Activated CD4-positive, alpha-beta T cell treated with anti-CD3 and anti-CD28 coated beads for 4 hours (primary cell): ENCODE measurements around the gene CLRN1.

Source experiments
- DNase-seq, 2 donors: peaks; one replicate each; pipeline ENCODE4 v3.0.0-alpha.2; 2020

The CLRN1 gene

DNA sequence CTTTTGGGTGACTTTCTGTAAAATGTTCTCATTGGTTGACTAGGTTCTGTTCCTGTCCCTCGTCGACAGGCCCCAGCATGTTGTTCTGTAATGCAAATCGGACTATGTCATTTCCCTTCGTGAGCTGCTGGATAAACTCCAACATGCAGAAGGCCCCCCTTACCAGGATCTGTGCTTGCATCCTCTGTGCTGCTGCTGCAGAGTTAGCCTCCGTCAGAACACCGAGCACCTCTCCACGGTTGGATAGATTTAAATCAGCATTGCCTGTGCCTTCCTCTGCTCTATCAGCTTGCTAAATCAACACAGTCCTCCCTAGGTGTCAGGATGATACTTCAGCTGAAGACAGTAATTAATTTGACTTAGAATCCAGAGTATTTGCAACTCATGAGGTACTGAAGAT is 54.6 kb downstream of the CLRN1 start:
- DNase-seq = no peak

DNA sequence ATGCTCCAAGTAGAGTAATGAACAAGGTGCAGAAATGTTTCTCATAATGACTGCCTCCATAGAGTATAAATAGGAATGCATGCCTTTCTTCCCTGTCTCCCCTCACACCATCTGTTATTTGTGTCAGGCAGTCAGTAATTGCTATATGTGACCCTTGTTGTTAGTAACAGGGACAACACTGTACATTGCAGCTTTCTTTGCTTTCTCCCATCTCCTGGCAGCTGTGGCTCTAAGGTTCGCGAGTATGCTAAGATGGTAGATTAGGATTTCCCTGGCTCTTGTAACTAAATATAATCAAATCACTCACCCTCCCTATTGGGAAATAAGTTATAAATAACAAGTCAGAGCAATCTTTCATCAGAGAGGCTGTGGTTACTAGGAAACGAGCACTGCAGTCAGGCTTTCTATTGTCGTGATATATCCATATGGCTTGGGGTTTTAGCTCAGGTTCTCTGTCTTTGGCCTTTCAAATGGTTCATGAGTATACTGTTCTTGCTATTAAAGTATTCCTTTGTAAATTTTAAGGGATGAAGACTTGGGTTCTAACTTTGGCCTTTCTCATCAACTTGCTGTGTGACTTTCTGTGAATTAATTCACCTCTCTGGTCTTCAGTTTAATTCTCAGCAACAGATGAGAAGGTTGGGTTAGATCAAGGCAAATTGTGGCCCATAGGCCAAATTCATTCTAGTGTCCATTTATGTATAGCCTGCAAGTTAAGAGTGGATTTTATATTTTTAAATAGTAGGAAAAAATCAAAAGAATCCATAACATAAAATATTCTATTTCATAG is 59.2 kb downstream of the CLRN1 start:
- no peak for DNase-seq

DNA sequence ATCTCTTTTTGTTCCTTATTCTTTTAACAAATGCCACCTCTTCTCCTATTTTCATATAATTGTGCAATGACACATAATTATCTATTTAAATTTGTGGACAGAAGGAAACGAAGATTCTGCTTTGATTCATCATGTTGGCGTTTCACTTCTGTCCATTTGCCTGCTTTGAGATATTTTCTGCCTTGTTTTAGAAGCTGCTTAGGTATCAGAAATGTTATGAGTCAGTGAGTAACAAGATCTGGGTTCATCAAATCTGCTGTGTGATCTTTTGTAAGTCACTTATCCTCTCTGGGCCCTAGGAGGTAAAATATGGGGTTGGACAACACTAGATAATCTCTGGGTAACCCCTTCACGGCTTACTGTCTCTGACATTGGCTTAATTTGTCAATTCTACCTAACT is 60.0 kb downstream of the CLRN1 start:
- no peak for DNase-seq

DNA sequence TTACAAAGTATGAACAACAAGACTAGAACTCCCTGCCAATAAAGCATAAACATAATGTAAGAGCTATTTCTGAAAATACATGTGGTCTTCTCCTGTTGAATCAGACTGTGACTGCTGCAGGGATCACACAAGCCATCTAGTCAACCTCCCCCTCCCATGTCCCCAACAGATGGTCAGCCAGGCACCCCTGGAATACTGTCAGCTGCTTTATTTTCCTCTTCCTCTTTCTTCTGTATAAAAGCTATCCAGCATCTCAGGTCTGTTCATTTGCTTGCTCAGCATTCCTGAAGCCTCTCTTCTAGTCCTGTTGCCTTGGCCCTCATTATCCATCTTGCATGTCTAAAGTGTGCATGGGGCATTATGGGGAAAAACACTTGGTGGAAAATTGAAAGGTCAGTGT is 60.8 kb downstream of the CLRN1 start:
- no peak for DNase-seq

DNA sequence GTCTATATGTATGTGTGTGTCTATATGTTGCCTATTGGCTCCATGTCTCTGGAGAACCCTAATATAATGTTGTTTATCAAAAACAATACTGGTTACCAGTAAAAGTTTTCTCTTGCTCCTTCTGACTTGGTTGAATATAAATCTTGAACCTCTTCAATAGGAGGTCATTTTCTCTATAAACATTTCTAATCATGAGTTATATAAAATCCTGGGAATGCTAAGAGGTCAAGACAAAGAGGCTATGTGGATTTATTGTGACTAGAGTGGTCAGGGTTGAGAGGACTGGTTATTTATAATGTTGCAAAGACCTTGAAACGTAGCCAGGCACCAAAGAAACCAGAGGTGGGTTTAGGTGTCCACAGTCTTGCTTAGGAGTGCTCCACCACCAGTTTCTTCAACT is 66.1 kb downstream of the CLRN1 start:
- no peak for DNase-seq

DNA sequence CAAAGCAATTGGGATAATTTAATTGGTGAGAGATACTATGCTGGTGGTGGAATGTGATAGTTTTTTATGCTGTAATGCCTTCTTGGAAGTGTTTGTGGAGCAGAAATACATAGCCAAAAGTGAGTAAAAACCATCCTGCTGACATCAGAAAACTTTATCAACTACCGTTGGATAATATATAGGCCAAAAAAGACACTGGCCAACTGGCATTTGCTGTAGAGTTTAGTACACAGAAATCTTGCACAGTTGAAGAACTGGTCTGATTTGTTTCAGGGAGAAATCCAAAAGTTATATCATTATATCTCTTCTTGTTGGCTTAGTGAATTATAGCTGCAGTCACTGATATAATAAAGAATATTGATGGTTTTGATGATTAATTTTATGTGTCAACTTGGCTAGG is 66.8 kb downstream of the CLRN1 start:
- DNase-seq = no peak

DNA sequence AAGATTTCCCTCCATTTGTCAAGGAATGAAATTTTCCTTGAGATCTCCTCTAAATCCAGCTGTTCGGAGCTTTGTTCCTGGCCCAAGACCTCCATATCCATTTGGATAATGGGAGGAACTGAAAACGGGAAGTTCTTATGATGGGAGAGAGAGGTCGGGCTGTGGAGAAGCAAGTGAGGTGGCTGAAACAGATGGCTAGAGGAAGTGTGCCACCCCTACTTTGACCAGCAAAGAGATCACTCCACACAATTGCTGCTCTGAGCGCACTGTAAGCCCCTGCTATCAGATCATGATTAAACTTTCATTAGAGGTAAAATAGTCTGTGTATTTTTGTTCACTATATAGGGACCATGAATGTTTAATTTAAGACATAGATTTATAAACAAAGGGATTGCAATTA is 67.2 kb downstream of the CLRN1 start, which contains the start of gene MINDY4B:
Gene MINDY4B, minus strand, starts transcription at position 101 of the 400 bp plus-strand sequence. Its CDS starts 0 bp downstream, at position 101.
- no peak for DNase-seq

DNA sequence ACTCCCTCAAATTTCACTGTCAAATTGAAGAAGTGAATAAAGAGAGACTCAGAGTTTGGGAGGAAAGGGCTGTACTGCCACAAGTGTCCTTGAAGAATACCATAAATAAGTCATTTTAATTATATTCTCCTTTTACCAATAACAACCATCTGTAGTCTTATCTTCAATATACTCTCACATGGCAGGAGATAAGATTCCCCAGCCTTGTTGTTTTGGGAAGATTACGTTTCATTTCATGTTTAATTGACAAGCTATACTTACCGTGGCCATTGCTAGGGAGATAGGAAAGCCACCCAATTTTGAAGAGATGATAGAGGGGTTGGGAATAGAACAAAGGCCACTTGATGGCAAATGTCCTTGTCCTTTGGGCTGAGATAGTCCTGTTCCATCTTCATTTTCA is 69.5 kb downstream of the CLRN1 start:
- no peak for DNase-seq

DNA sequence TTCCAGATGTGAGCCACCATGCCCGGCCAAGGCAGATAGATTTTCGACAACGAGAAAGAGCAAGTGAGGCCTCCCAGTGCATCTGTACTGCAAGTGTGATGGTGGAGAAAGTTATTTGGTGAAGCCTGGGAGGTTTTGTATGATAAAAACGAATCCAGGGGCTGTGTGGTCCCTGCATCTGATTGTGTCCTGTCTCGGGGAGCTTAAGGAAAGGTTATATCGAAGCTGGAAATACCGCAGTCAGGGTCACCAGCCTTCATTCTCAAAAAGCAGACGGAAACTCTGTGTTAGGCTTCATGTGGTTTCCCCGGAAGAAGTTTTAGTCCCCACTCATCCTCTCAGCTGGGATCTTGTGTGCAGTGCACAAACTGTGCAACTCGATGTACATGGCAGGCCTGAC is 70.7 kb downstream of the CLRN1 start:
- no peak for DNase-seq

DNA sequence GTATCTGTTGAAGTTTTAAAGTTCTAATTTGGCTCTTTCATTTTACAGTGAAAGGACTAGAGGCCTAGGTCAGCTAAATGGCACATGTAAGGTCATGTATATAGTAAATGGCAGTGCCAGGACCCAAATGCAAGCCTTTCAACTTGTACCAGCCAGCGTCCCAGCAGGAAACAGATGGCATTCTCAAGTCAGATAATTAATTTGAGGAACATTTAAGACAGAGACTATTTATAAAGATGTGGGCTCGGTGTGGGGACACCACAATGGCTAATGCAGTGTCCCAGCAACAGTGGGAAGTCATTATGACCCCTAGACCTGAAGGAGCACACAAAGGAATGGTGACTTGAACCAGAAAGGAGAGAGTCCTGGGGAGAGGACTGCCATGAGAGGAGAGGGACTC is 73.4 kb downstream of the CLRN1 start:
- DNase-seq = no peak

DNA sequence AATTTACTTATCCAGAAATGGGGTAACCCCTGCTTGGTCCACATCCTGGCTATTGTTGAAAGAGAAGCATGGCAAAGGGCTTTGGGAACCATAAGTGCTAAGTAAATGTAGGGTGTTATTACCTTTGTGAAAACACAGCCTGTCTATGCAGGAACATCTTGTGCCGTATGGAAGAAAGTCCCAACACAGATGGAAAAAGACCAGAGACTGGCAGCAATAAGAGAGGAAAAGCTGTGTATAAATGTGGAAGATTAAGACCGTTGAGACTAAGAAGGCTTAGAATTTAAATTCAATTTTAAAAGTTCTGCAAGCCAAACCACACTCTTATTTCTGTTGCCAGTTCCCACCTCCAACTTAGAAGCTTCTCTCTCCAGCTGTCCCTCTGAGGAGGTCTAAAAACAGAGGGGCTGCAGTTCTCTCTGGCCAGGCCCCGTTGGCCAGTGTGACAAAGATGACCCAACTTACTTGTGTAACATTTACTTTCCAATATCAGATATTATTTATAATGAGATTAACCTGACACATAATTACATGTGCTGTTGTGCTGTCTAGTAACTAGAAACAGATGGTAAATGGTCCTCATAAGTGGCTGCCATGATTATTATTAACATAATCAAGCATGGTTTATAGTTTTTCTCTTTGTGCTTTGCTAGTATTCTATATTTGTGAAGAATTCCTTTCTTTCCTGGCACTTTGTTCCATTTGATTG is 74.3 kb downstream of the CLRN1 start:
- DNase-seq = no peak

DNA sequence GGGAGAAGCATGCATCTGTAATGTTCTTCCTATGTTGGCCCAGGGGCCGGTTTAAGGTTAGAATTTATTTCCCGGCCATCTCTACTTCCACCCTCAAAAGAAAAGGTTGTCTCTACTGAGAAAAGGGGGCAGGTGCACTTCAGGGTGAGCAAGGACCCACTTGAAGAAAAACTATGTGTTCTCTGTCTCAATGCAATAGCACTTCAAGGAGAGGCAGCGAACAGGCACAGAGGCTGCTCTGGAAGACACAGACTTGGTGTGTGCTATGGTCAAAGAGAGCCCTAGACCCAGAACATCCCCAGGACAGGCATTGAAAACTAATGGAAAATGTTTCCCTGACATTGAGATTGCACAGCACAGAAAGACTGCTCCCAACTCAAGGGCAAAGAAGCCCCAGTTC is 74.9 kb downstream of the CLRN1 start:
- no peak for DNase-seq

DNA sequence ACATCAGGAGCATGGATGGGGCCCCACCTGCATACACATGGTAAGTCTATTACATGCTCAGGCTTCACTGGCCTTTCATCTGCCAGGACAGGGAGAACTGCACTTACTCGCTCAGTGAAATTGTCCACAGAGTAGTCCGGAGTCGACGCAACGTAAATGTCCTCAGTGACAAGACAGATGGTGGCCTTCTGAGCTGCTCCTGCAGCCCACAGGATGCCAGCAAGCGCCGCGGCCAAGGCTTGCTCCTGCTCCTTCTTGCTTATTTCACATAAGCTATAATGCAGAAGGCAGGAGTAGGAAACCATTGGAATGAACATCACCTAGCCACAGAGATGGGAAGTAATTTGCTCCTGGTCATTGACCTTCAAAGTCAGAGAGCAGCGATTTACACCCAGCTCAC is 81.7 kb downstream of the CLRN1 start:
- DNase-seq = no peak

DNA sequence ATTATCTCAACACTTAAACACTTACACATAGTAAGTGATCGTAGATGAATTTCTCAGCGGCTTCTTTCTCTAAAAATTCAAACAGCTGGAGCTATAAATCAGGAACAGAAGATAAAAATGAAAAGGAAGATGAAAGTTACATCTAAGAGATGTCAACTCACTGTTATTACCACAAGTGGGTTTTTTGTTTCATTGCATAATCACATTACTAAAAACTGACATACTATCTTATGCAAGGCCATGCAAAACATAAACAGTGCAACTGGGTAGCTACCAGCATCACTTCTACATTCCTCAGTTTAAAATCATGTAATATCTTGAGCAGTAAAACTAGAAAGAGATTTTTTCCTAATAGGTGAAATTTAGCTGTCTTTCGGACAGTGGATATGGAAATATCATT is 82.2 kb downstream of the CLRN1 start:
- DNase-seq = no peak

DNA sequence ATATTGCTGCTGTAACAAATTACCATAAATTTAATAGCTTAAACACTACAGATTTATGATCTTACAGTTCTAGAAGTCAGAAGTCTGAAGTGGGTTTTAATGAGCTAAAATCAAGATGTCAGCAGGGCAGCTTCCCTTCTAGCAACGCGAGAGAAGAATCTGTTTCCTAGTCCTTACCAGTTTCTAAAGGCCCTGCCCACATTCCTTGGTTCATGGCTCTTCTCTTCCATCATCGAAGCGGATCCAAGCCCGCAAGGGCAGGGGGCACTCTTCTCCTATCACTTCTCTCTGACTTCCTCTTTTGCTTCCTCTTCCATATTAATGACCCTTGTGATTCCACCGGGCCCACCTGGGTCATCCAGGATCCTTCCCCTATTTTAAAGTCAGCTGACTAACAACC is 83.4 kb downstream of the CLRN1 start:
- DNase-seq = no peak

DNA sequence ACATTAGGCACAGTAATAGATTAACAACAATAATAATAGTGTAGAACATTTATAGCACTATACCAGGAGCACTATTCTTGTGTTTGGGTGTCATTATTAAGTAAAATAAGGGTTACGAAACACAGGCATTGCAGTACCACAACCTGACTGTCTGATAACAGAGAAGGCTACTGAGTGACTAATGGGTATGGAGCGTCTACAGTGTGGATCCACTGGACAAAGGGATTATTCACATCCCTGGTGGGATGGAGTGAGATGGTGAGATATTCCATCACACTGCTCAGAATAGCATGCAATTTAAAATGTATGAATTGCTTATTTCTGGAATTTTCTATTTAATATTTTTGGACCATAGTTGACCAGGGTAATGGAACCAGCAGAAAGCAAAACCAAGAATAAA is 85.5 kb downstream of the CLRN1 start:
- no peak for DNase-seq

DNA sequence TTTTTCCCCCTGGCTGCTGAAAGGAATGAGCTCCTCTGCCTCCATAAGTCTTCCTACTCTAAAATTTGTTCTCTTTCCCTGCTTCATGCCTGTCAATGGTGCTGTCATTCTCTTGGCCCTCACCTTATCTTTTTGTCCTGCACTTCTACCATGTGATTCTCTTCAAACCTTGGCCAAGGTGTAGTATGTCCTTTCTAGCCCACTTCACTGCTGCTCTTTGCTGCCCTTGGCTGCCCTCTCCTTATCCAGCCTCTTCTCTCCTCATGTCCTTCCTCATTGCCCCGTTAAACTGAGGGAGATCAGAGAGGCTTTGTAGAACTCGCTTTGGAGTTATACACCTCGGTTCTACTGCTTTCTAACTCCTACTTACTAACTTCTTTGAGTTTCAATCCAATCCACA is 87.0 kb downstream of the CLRN1 start:
- no peak for DNase-seq

DNA sequence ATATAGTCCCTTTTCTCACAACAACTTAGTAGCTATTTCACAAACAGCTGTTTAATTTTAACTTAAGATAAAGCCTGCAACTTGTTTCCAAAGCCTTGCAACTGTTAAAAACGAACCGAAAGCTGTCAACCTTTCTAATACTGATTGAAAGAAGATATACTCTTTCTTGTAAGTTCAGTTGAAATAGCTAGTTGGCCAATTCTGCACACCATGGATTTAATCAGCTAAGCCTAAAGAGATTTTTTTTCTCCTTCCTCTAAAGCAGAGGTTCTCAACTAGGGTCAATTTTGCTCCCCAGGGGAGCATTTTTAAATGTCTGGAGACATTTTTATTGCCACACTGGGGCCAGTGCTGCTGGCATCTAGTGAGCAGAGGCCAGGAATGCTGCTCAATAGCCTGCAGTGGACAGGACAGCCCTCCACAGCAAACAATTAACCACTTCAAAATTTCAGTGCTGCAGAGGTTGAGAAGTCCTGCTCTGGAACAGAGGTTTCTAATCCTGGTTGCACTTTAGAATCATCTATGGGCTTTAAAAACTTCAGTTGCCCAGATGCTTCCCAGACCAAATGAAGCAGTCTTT is 93.4 kb downstream of the CLRN1 start:
- no peak for DNase-seq

DNA sequence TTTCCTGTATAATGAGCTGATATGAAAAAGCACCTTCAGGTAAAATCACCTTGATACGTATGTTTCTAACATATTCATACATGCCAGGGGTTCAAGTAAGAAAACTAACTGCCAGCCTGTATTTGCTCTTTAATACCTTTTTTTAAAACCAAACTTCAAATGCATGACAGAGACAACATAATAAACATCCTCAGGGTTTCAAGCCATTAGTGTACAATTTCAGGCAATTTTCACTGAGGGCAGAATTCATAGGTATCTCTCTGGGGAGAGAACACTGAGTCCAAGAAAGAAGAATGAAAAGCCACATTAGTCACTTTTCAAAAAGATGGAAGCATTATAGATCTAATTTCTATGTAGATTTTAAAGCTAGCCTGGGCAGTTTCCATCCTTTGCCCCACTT is 94.2 kb downstream of the CLRN1 start:
- no peak for DNase-seq

DNA sequence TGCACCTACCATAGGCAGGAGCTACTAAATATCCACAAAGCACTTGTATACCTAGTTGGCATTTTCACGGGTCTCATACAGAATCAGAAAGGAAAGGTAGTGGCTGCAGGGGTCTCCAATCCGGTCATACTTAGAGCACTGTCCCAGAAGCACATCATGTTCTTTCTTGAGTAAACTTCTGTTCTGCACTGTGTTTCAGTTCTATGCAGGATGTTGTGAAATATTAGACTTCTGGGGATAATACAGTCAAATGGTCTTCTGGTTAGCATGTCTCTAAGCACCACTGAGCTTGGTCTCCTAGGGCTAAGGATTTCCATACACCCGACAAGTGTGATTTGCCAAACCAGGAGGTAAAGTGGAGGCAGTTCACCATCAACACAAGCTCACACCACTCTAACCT is 95.2 kb downstream of the CLRN1 start:
- DNase-seq = no peak

DNA sequence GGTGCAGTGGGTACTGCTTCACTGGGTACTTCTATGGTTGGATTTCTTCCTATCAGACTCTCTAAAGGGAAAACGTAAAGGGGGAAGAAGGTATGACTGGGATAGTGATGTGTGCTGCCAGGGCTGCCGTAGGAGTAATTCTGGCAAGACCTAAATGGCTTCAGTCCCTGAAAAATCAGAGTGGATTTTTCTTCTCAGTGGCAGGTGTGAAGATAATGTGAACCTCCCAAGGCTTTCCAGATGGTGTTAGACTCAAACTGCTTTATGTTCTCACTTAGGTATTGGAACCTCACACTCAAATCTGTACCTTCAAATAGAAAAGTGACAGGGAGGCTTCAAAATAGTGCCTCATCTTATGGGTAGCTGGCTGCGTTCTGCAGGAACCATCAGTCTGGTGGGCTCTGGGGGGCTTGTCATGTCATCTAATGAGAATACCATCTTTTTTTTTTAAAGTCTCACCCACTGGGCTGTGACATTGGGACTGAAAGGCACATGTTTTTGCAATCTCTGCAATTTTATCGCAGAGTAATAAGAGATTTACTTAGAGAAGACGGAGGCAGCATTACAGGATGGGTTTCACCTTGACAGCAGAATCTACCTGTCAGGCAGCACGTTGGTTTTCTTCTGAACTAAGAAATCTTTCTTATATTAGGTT is 95.8 kb downstream of the CLRN1 start:
- DNase-seq = no peak
